OCI-LY1 (cell line): ENCODE measurements around the gene RAB30.

Experiments
- EZH2 ChIP-seq: fragments of 200-600 bp; sonication (generic), shearing (Covaris generic); IDR thresholded peaks from 2 replicates; pipeline ENCODE4 v1.8.0; 2017; ENCODE audit warnings: borderline replicate concordance, mixed run types, mild to moderate bottlenecking, antibody characterized with exemption, low read length, moderate library complexity, mixed read lengths
- TF ChIP-seq, protein P1 (sequence below): fragments of 200-600 bp; sonication (generic), shearing (Covaris generic); IDR thresholded peaks from 2 replicates; pipeline ENCODE4 v1.5.1; 2017; ENCODE audit warnings: mild to moderate bottlenecking, antibody characterized with exemption, low read length, moderate library complexity, mixed read lengths

DNA sequence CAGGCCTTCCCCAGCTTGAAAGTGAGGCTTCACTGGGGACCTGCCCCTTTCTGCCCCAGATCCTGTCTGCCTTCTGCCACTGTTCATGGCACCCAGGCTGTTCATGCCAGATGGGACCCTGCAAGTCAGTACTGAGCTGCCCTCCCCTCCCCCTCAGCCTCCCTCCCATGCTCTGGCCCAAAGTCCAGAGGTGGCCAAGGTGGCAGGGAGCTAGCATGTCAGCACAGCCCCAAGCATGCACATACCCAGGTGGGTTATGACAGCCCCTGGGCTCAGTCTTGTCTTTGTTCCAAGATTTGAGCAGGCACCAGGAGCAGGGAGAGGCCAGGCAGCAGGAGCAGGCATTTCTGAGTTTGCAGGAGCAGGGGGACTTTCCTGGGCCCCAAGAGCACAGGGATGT lies 126.0 kb downstream of the RAB30 start:
- TF ChIP-seq, protein P1, sequence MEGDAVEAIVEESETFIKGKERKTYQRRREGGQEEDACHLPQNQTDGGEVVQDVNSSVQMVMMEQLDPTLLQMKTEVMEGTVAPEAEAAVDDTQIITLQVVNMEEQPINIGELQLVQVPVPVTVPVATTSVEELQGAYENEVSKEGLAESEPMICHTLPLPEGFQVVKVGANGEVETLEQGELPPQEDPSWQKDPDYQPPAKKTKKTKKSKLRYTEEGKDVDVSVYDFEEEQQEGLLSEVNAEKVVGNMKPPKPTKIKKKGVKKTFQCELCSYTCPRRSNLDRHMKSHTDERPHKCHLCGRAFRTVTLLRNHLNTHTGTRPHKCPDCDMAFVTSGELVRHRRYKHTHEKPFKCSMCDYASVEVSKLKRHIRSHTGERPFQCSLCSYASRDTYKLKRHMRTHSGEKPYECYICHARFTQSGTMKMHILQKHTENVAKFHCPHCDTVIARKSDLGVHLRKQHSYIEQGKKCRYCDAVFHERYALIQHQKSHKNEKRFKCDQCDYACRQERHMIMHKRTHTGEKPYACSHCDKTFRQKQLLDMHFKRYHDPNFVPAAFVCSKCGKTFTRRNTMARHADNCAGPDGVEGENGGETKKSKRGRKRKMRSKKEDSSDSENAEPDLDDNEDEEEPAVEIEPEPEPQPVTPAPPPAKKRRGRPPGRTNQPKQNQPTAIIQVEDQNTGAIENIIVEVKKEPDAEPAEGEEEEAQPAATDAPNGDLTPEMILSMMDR: no peak
- TF ChIP-seq EZH2: no peak
